HepG2 (cell line): ENCODE measurements around the gene ZNF22. TPM values are rescaled to one million over a fixed set of nuclear protein-coding genes. Genes with fewer than 3 reads are reported as not detected.

Source experiments
- AGO1 ChIP-seq: fragments of 200-400 bp; formaldehyde crosslinking; IDR thresholded peaks from 2 replicates; pipeline ENCODE4 v1.6.1; 2017; ENCODE audit warnings: mild to moderate bottlenecking, low read depth, low read length, moderate library complexity; ENCODE audit not compliant: poor library complexity, severe bottlenecking
- BORCS8-MEF2B ChIP-seq: sonication (generic); formaldehyde crosslinking; IDR thresholded peaks from 2 replicates; pipeline ENCODE4 v1.8.0; 2022; ENCODE audit warnings: mild to moderate bottlenecking, missing genetic modification reagents
- ELF3 ChIP-seq: IDR thresholded peaks from 2 replicates; pipeline ENCODE4 v1.6.1; 2016; ENCODE audit warnings: missing genetic modification reagents, missing compliant biosample characterization
- MAFK ChIP-seq, 2 experiments: IDR thresholded peaks in 1 of 2; conservative IDR thresholded peaks in 1 of 2; 2 replicates each; pipeline ENCODE4 v1.6.1; 2011; ENCODE audit warnings: improper control_type of control experiment in 2 of 2, low read length in 2 of 2
- MTA3 ChIP-seq: sonication (generic); formaldehyde crosslinking; IDR thresholded peaks from 2 replicates; pipeline ENCODE4 v1.4.0; 2020; ENCODE audit warnings: missing genetic modification reagents
- NFAT5 ChIP-seq: sonication (generic); formaldehyde crosslinking; IDR thresholded peaks from 2 replicates; pipeline ENCODE4 v1.4.0; 2020; ENCODE audit warnings: missing genetic modification reagents
- PBX2 ChIP-seq: IDR thresholded peaks from 2 replicates; pipeline ENCODE4 v1.6.1; 2016; ENCODE audit warnings: control low read depth
- PREB ChIP-seq: sonication (generic); formaldehyde crosslinking; IDR thresholded peaks from 2 replicates; pipeline ENCODE4 v1.4.0; 2020; ENCODE audit warnings: missing genetic modification reagents
- RAD21 ChIP-seq: fragments of 450-650 bp; formaldehyde crosslinking; IDR thresholded peaks from 2 replicates; pipeline ENCODE4 v1.5.0; 2020; ENCODE audit warnings: mild to moderate bottlenecking
- SIN3A ChIP-seq: IDR thresholded peaks from 2 replicates; pipeline ENCODE4 v1.6.1; 2011; ENCODE audit warnings: low read depth, mild to moderate bottlenecking, control low read depth, low read length, borderline replicate concordance
- SMAD1 ChIP-seq: sonication (generic); formaldehyde crosslinking; IDR thresholded peaks from 2 replicates; pipeline ENCODE4 v1.4.0; 2020; ENCODE audit warnings: missing genetic modification reagents, low read depth, mild to moderate bottlenecking, borderline replicate concordance
- TARDBP ChIP-seq: sonication (generic); formaldehyde crosslinking; IDR thresholded peaks from 2 replicates; pipeline ENCODE4 v1.8.0; 2022; ENCODE audit warnings: mild to moderate bottlenecking, missing genetic modification reagents
- TFE3 ChIP-seq: IDR thresholded peaks from 2 replicates; pipeline ENCODE4 v1.6.1; 2016
- ZBTB33 ChIP-seq: sonication (generic); formaldehyde crosslinking; IDR thresholded peaks from 2 replicates; pipeline ENCODE4 v1.4.0; 2020; ENCODE audit warnings: missing genetic modification reagents
- ZFP90 ChIP-seq: sonication (generic); formaldehyde crosslinking; IDR thresholded peaks from 2 replicates; pipeline ENCODE4 v1.8.0; 2022; ENCODE audit warnings: missing genetic modification reagents, mild to moderate bottlenecking, inconsistent platforms, borderline replicate concordance
- ZMYM4 ChIP-seq: sonication (generic); formaldehyde crosslinking; IDR thresholded peaks from 2 replicates; pipeline ENCODE4 v1.8.1; 2023; ENCODE audit warnings: mild to moderate bottlenecking, missing genetic modification reagents
- polyA plus RNA-seq, 8 experiments: library from polyadenylated mRNA; depleted of rRNA in 3 of 8; stranded (reverse) in 7 of 8; unstranded in 1 of 8; fragments of >200 nt; fragmentation: Illumina TruSeq in 4 of 8; extraction: Trizol in 4 of 8; gene quantifications; 2 replicates each; pipeline versions ENCODE4 v1.2.1 to v1.2.3, GENCODE V29; 2011 to 2016; ENCODE audit warnings: low read depth in 4 of 8, missing spikeins in 1 of 8, mixed read lengths in 1 of 8; ENCODE audit not compliant: insufficient read depth in 1 of 8
- total RNA-seq, 5 experiments: library from RNA; depleted of rRNA; stranded (reverse); fragments of >200 nt; fragmentation: Illumina TruSeq; extraction: Trizol; gene quantifications; 2 replicates each; pipeline ENCODE4 v1.2.3, GENCODE V29; 2016; ENCODE audit warnings: low read depth in 1 of 5

The ZNF22 gene
- total and polyA plus RNA-seq, 2 of the 13 experiments (the other 11 are each of a cell fraction or from before 2014, with no cell fraction given), result 0.40 to 1.3 TPM

GRCh38 chr10:44976352-44977198 lies 24.1 kb upstream of the ZNF22 start (continued):
- TF ChIP-seq ZBTB33 (CRISPR knock-in tag) (0 out of 2 replicates have a peak, but pooled peaks have one; percentile 32), PREB (CRISPR knock-in tag) (0 out of 2 replicates have a peak, but pooled peaks have one; percentile 4), MAFK (conservative IDR thresholded peaks at IDR 0.05 in 1 of 2, IDR thresholded peaks at IDR 0.05 in 1 of 2; ENCODE audit: low read length in 2 of 2) (no peak), SIN3A (peak; percentile 27; the same call in 1 of the 2 replicates), SMAD1 (peak; percentile 21; the same call in 1 of the 2 replicates), AGO1 (no peak), ELF3 (CRISPR knock-in tag) (peak; percentile 54), MTA3 (no peak), RAD21 (CRISPR knock-in tag) (no peak; the same call in 1 of the 2 replicates), TARDBP (CRISPR knock-in tag) (0 out of 2 replicates have a peak, but pooled peaks have one; percentile 10), PBX2 (CRISPR knock-in tag) (no peak), TFE3 (CRISPR knock-in tag) (peak; percentile 61; the same call in 1 of the 2 replicates), ZFP90 (CRISPR knock-in tag) (no peak; the same call in 1 of the 2 replicates), ZMYM4 (CRISPR knock-in tag) (0 out of 2 replicates have a peak, but pooled peaks have one; percentile 38), BORCS8-MEF2B (CRISPR knock-in tag) (peak; percentile 54), NFAT5 (peak; percentile 15; the same call in 1 of the 2 replicates)
